Measurements from ENCODE around the gene PSMD10.

PSMD10 gene

DNA sequence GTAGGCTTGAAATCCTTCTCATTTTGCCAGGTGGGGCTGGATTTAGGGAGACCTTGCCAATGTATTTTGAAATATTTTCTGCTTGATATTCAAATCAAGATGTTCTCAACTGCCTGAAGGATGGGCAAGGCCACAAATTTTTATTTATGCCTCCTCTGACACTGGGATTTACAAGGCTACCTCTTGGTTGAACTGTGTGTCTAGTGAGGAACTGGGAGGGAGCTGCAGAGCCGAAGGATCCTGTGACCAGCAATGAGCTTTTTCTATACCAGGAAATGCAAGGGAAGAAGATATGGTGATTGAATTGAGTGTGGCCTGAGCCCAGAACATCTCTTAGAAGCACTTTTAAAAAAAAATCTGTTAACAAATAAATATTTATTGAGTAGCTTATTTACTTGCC, 31.5 kb downstream of the PSMD10 start:
- TF ChIP-seq, protein P1, sequence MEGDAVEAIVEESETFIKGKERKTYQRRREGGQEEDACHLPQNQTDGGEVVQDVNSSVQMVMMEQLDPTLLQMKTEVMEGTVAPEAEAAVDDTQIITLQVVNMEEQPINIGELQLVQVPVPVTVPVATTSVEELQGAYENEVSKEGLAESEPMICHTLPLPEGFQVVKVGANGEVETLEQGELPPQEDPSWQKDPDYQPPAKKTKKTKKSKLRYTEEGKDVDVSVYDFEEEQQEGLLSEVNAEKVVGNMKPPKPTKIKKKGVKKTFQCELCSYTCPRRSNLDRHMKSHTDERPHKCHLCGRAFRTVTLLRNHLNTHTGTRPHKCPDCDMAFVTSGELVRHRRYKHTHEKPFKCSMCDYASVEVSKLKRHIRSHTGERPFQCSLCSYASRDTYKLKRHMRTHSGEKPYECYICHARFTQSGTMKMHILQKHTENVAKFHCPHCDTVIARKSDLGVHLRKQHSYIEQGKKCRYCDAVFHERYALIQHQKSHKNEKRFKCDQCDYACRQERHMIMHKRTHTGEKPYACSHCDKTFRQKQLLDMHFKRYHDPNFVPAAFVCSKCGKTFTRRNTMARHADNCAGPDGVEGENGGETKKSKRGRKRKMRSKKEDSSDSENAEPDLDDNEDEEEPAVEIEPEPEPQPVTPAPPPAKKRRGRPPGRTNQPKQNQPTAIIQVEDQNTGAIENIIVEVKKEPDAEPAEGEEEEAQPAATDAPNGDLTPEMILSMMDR (IDR thresholded peaks at IDR 0.05; ENCODE audit: insufficient read depth, missing control alignments), result no peak
- no peak for FAIRE-seq
- DNase-seq (ENCODE audit: insufficient read length, low spot score), result no peak

DNA sequence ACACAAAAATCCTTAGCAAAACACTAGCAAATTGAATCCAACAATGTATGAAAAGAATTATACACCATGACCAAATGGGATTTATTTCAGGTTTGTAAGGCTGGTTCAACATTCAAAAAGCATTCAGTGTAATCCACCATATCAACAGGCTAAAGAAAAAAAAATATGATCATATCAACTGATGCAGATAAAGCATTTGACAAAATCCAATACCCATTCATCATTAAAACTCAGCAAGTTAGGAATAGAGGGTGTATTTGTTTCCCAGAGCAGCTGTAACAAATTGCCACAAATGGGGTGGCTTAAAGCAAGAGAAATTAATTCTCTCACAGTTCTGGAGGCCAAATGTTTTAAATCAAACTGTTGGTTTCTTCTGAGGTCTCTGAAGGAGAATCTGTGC, 35.8 kb downstream of the PSMD10 start:
- FAIRE-seq (no peak), DNase-seq (ENCODE audit: insufficient read length, low spot score) (no peak)
- TF ChIP-seq, protein P1 (IDR thresholded peaks at IDR 0.05; ENCODE audit: insufficient read depth, missing control alignments), result no peak

DNA sequence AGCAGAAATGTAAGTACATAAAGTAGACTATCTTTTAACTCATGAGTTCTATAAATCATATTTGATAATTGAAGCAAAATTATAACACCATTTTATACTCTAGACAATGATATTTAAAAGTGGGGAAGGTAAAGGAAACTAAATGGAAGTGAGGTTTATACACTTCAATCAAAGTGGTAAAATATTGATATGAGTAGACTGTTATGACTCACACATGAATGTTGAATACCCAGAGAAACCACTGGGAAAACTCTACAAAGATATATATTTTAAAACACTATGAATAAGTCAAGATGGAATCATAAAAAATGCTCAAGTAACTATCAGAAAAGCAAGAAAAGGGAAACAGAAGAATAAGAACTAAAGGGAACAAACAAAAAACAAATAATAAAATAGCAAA, 38.1 kb downstream of the PSMD10 start:
- TF ChIP-seq, protein P1 (IDR thresholded peaks at IDR 0.05; ENCODE audit: insufficient read depth, missing control alignments), result no peak
- FAIRE-seq (no peak), DNase-seq (ENCODE audit: insufficient read length, low spot score) (no peak)

DNA sequence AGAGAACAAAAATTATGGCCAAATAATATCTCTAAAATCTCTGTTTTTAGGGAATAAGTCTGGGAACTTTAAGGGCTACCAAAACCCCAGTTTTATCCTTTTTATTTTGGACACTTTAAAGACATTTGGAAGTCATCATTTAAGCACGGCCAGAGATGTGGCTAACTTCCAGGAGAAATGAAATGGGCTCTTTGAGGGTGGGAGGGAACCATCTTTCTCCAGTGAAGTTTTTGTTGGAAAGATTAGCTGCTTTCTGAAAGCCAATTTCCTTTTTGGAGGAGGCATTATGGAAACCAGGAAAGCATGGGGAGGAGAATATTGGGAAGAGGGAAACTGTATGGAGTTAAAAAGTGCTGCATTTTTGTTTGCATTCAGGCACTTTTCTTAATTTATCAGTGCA, 41.7 kb downstream of the PSMD10 start:
- no peak for FAIRE-seq
- DNase-seq (ENCODE audit: insufficient read length, low spot score), result no peak
- TF ChIP-seq, protein P1 (IDR thresholded peaks at IDR 0.05; ENCODE audit: insufficient read depth, missing control alignments), result no peak

DNA sequence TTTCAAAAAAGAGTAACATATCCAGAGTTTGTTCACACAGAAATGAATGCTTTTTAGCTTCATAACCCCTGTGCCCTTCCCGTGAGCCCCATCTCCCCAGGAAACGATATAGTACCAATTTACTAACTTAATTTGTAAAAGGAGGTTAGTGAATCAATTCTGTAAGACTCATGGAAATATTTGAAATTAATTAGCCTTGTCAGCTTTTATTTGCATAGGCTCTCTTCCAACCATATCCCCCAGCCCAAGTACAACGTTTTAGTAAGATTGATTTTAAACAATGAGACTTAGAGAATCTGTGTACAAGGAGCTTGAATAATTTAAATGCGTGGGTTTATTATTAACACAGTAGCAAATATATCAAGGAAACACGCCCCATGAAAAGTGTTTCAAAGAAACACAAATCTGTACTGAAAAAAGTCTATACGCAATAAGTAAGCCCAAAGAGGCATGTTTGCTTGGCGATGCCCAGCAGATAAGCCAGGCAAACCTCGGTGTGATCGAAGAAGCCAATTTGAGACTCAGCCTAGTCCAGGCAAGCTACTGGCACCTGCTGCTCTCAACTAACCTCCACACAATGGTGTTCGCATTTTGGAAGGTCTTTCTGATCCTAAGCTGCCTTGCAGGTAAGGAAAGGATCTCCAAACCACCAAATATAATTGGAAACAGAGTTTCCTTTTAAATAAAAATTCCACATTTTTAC, 46.6 kb downstream of the PSMD10 start, which contains the start of gene VSIG1:
Gene VSIG1 (plus strand): TSS at position 512 of the 703 bp plus-strand sequence. CDS start 66 bp downstream, at position 578.
- no peak for FAIRE-seq
- DNase-seq (ENCODE audit: insufficient read length, low spot score), result no peak
- TF ChIP-seq, protein P1 (IDR thresholded peaks at IDR 0.05; ENCODE audit: insufficient read depth, missing control alignments), result no peak

DNA sequence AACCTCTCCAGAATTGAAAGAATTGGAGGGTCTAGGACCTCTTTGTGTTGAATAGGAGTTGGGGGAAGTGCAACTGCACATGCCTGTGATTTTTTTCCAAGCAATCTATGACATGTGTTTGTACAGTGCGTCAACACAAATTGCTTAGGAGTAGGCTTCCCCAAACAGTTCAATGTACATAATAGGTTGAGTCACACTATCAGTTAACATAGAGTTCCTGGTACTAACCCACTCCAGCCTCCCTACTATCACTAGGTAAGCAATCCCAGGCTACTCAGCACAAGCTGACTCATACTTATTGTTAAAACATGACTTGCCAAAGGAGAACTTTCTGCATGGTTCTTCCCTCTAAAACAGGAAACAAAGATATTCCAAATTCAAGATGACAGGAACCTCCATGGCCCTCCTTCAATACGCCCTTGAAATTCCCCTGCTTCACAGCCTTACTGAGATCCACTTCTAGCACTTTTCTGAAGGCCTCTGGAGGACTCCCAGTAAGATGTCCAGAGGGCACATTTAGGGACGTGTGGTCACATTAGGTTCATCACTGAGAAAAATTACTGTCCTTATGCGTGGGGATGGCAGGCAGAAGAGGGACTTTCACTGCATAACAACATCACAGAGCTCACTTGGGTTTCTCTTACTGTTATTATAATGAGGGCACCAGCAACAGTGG, 54.9 kb downstream of the PSMD10 start:
- FAIRE-seq (no peak), DNase-seq (ENCODE audit: insufficient read length, low spot score) (no peak)
- TF ChIP-seq, protein P1 (IDR thresholded peaks at IDR 0.05; ENCODE audit: insufficient read depth, missing control alignments), result no peak

DNA sequence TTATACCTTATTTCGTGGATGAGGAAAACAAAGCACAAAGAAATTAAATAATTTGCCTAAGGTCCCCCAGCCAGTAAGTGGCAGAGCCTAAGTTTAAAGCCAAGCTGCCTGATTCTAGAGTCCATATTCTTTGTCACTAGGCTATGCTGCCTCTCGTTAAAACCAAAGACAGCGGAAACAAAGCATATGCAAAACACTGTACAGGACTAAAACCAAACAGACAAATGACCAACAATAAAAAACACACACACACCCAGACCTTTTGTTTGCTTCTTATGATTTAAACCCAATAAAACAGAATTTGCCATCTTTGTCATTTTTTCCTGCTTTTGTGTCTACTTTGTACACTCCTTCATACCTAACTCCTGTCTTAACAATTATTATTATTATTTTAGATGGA, 56.6 kb downstream of the PSMD10 start:
- FAIRE-seq, result no peak
- TF ChIP-seq, protein P1 (IDR thresholded peaks at IDR 0.05; ENCODE audit: insufficient read depth, missing control alignments), result no peak
- DNase-seq (ENCODE audit: insufficient read length, low spot score), result no peak
